HG03095 (cell line): ENCODE measurements around the gene DENND1C.

Experiments used
- ATAC-seq: cut with Tn5 transposase; IDR thresholded peaks from one replicate; pipeline ENCODE4 v1.9.1; 2021; ENCODE audit warnings: moderate library complexity; ENCODE audit not compliant: unreplicated experiment

DENND1C gene

DNA sequence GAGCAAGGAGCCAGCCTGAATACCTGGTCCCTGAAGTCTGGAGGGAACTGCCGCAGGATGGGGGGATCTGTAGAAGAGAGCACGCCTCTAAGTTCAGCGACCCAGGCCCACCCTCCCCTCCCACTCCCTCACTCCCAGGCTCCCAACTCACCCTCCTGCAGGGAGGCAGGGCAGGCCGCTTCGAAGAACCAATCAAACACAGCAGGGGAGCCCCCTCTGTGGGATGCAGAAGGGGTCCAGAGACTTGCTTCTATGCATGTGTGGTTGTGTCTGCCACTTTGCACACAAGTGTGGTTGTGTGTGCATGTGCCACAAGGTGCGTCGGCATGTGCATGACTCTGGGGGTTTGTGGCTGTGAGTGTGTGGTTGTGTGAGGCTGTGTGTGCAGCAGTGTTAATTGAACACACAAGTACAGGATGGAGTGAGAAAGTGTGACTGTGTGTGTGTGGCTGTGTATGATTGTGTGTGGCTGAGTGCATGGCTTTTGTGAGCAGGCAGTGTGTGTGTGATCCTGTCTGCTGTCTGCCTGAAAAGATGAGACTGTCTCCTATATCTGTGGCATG lies 1.7 kb downstream of the DENND1C start:
- ATAC-seq, result no peak

DNA sequence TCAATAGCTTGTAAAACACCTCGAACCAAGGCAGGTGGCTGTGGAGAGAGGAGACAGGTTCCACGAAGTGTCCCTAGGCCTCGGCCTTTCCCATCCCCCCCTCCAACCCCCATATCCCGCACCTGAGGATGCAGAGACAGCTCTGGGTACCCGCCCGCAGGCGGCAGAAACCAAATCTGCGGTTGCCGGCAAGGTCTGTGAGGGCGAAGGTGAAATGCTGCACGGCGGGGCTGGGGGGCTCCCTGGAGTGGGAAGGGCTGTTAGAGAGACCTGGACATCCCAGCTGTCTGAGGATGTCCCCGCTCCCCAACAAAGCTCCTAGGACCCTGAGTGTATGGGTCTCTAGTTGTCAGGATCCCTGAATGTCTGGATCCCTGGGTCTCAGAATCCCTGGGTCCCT lies 2.8 kb downstream of the DENND1C start:
- ATAC-seq, result no peak

DNA sequence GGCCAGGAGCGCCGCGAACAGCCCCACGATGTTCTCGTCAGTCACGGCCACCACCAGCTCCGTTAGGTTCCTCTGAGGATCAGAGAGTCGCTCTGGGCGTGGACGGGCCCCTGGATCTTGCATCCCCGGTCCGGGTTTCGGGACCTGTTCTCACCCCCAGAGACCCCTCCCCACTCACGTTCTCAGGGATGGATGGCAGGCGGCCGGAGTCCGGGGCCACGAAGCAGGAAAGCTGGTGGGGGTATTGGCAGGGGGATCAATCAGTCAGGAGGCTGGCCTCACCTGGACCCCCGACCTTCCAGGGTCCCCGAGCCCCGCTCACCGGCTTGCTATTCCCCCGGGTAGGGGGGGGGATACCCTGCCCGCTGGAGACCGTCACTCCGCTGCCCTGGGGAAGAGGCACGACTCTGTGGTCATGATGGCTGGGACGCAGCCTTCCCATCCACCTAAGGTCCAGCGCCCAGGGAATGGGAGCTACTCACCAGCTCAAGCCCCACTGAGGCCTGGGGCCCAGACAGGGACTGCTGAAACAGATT lies 4.6 kb downstream of the DENND1C start:
- no peak for ATAC-seq

DNA sequence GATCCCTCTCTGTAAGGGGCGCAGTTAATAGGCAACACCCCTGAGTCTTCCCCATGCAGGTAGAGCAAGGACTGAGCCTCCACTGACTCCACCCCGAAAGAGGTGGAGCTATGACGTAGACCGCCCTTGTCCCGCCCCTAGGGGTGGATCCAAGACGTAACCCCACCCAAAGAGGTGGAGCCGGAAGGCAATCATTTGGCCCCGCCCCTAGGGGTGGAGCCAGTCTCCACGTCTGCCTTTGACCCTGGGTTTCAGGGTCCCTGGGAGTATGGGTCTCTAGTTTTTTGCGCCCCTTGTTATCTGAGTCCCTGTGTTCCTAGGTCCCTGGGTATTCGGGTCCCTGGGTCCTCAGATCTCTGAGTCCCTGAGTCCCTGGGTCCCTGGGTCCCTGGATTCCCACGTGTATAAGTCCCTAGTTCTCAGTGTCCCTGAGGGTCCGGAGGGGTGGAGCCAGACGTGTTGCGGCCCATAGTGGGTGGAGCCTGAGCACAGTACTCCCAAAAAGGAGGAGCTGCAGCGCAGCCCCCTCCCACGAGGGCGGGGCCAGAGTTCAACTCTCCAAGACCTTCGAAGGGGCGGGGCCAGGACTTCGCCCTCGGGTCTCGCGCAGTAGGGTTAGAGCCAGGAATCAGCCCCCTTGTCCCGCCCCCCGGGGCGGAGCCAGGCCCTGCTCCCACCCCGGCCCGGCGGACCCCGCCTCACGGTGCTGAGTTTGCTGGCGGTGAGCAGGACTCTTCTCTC lies 5.3 kb downstream of the DENND1C start:
- ATAC-seq, result no peak

DNA sequence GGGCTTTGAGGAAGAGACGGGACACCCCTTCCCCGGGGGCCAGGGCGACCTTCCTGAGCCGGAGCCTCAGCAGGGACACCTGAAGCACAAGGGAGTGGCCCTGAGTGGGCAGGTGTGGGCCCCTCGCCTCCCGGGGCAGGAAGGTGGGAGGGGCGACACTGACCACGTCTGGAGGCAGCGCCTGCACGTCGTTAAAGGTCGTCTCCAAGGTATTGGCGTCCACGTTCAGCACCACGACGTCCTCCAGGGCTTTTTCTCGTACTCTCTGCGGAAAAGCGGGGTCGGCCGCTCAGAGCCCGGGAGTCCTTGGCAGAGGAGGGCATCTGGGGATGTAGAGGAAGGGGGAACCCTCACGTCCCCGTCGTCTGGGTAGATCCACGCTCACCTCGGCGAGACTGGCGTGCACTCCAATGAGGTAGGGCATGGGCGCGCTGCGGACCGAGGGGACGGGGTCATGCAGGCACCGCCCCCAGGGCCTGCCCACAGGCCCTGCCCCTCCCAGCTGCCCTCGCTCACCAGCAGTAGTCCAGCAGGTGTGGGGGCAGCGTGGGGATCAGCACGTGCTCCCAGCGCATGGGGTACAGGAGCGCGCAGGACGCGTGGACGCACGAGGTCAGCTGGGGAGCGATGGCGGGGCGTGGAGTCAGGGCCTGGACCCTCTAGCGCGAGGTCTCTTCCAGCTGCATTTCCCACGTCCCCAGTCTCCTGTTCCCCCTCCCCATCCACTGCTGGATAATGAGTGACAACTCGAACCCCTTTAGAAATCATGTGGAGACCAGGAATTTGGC lies 6.1 kb downstream of the DENND1C start:
- no peak for ATAC-seq

DNA sequence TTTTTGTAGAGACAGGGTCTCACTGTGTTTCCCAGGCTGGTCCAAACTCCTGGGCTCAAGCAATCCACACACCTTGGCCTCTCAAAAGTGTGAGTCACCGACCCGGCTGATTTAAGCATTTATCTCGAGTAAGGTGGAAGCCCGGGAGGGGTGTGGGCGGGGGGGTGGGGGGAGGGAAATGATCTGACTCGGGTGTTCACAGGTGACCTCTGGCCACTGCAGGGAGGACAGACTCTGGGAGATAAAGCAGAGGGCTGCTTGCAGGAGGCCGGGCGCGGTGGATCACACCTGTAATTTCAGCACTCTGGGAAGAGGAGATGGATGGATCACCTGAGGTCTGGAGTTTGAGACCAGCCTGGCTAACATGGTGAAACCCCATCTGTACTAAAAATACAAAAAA lies 7.9 kb downstream of the DENND1C start:
- no peak for ATAC-seq

DNA sequence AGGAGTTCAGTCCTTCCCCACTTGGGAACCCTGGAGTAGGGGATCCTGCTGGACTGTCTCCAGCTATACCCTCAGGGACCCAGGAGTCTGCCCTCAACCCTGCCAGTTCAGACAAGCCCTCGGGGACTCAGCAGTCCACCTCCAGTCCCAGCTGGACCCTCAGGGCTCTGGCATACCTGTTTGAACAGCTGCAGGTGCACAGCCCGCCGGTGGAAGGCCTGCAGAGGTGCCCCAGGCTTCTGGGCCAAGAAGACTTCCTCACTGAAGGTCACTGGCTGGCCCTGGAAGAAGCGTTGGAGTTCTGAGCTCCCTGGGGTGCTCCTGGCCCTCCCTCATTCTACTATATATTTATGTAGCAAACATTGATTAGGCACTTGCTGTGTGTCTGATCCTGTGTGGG lies 8.9 kb downstream of the DENND1C start:
- no peak for ATAC-seq

DNA sequence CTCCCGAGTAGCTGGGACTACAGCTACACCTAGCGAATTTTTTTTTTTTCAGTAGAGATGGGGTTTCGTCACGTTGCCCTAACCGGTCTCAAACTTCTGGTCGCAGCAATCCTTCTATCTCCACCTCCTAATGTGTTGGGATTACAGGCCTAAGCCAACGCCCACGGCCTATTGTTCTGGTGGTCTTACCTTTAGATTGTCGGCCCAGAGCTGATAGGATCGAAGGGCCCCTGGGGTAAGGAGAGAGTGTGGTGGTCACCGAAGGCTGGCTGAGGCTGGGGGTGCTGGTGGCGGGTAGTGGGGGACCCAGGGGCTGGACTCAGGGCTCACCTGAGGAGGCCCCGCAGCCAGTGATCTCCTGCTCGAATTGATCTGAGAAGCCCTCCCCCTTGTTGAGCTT lies 10.5 kb downstream of the DENND1C start:
- ATAC-seq, result no peak

DNA sequence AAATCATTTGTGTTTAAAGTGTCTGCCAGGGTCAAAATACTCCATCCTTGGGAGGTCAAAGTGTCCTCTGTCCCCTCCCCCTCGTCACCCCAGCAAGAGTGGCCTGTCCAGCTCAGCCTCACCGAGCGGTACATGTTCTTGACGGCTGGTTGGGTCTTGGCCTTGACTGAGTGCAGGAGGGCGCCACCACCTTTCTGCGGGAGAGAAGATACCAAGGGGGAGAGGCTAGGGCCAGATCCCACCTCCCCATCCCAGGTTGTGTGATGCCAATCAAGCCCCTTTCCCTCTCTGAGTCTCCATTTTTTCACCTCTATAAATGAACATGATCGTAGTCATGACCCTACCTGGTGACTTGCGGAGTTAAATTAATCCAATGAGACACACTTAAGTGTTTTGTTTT lies 11.4 kb downstream of the DENND1C start:
- no peak for ATAC-seq

DNA sequence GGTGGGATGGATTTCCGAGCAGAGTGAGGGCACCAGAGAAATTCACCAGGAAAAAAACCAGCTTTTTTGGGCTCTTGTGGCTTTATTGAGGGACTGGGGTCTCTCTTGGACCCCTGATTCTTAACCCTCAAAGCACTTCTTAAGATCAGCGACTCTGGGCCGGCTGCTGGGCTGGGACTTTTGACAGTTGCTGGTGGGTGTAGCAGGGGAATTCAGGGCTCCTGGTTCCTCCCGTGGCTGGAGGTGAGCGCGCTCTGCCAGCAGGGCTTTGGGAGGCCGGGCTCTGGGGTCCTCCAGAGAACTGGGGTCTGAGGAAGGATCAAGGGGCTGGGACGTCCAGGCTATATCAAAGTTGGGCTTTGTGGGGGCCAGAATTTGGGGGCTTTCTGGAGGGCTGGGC lies 14.2 kb downstream of the DENND1C start:
- ATAC-seq, result no peak

DNA sequence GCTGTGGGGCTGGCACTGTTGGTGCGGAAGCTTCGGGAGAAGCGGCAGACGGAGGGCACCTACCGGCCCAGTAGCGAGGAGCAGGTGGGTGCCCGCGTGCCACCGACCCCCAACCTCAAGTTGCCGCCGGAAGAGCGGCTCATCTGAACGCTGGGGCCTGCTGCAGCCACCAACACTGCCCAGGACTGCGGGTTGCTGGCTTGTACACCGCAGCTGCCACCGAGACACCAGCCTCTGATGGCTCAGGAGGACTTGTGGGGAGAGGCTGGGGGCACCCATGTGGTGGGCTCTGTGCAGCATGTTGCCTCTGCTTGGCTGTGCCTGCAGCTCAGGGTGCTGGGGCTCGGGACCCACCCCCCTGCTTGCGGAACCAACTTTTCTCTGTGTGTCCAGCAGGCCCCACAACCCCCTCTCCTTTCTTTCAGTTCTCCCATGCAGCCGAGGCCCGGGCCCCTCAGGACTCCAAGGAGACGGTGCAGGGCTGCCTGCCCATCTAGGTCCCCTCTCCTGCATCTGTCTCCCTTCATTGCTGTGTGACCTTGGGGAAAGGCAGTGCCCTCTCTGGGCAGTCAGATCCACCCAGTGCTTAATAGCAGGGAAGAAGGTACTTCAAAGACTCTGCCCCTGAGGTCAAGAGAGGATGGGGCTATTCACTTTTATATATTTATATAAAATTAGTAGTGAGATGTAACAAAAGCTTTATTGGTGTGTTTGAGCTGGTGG lies 14.9 kb downstream of the DENND1C start:
- ATAC-seq, result no peak

DNA sequence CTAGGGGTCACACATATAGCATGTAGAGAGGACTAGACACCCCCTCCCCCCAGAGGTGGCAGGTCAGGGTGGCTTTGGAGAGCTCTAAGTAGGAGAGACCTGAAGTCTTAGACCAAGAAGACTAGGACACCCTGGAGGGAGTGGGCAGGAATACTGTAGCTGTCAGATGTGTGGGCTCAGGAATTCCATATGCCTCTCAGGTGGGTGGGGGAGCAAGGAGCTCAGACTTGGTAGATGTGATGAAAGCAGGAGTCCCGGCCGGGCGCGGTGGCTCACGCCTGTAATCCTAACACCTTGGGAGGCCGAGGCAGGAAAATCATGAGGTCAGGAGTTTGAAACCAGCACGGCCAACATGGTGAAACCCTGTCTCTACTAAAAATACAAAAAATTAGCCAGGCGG lies 15.9 kb downstream of the DENND1C start:
- no peak for ATAC-seq

DNA sequence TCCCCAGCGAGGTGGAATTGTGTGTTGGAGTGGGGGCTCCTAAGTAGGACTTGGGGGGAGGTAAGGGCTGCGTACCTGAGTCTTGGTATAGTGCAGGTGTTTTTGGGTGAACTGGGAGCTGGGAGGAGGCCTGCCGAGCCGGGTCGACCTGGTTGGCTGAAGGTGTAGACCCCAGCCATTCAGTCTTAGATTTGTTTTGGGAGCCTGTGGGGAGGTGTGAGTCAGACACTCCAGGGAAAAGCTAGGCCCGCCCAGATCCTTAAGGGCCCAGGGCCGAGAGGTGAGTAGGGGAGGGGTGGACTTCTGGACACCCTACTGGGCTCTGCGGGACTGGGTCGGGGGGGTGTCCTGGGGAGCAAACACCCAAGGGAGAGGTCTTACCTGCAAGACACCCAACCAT lies 16.6 kb downstream of the DENND1C start:
- no peak for ATAC-seq

DNA sequence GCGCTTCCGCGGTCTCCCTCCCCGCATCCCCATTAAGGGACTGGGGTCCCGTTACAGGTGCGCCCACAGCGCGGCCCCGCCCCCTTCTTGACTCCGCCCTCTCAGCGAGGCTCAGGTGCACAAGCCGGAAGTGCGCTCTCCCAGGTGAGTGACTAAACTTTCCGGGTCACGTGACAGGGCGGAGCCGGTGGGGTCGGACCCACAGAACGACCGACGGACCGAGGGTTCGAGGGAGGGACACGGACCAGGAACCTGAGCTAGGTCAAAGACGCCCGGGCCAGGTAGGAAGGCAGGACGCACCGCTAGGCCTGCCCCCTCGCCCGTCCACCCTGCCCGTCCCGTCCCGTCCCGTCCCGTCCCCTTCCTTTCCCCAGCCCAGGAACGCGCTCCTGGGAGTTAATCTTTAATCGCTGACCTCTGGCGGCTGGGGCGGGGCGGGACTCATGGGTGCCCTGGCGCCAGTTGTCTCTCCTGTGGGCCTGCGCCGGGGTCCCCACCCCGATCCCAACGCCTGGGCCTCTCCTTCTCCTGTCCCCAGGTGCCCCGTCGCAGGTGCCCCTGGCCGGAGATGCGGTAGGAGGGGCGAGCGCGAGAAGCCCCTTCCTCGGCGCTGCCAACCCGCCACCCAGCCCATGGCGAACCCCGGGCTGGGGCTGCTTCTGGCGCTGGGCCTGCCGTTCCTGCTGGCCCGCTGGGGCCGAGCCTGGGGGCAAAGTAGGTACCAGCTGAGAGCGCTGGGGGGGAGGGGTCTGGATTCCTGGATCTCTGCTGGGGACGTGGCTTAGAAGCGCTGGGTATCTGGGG lies 17.3 kb downstream of the DENND1C start, which contains the start of gene CRB3:
TSS of gene CRB3 (plus strand) at position 202 of the 804 bp plus-strand sequence. CDS start at position 633, 431 bp downstream.
- no peak for ATAC-seq

DNA sequence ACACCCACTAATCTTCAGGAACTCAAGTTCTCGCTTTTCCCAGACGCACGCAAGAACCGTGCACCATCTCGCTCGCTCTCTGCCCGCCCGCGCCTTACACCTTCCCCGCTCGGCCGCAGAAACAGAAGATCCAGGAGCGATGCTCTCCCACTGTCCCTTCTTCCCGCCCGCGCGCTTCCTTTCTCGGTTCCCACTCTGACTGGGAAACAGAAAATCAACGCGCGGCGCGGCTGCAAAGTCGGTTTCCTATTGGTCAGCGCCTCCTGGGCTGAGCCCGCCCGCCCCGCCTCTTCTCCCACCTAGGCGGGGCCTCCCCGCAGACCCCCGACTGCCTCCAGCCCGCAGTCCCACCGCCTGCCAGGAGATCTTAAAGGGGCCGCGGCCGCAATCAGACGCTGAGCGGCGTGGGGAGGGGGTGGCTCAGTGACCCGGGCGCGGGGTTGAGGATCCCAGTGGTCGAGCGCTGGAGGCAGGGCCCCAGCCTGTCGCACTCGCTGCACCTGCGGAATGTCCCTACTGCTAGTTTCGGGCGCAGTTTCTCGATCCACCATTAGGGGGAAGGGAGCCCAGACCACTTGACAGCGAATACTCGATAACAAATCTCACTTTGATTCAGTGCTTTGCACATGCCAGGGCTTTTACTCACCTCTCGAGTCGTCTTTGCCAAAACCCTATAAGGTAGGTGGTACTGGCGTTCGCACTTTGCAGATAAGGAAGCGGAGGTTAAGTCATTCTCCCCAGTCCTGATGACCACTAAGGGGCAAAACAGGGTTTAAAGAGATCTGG lies 21.3 kb downstream of the DENND1C start:
- ATAC-seq, result peak; percentile 61

DNA sequence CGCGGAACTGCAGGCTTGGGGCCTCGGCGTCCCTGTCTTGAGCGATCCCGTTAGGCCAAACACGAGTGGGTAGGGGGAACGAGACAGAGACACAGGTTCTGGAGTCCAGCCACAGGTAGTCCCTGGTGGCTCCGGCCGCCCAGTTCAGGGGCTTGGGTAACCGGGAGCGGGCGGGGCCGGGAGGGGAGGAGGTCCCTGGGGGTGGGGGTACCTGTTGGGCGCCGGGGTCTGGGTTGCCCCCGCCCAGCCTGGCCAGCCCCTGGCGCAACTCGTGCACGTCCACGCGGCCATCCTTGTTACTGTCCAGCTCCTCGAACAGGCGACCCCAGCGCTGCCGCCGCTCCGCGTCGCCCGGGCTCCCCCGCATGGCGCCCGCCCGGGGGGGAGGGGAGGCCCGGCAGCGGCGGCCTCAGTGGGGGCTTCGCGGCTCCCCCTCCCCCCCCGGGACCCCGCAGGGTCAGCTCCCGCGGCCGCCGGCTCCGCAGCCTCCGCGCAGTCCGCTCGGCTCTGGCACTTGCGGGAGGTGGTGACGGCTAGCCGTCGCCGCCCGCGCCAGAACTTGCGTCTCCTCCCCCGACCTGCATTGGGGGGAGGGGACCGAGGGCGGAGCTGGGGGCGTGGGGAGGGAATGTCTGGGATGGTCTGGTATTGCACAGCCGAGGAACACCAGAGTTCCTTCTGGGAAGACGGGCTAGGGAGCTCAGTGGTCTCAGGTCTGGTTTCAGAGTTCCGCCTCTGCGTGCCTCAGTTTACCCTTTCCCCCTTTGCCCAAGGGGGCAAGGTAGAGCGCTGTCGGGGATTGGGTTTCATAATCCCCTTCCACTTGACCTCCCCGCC lies 22.1 kb downstream of the DENND1C start, which contains the start of gene SLC25A23:
TSS of gene SLC25A23 (minus strand) at position 531 of the 837 bp plus-strand sequence. CDS start at position 367, 164 bp downstream.
- no peak for ATAC-seq

DNA sequence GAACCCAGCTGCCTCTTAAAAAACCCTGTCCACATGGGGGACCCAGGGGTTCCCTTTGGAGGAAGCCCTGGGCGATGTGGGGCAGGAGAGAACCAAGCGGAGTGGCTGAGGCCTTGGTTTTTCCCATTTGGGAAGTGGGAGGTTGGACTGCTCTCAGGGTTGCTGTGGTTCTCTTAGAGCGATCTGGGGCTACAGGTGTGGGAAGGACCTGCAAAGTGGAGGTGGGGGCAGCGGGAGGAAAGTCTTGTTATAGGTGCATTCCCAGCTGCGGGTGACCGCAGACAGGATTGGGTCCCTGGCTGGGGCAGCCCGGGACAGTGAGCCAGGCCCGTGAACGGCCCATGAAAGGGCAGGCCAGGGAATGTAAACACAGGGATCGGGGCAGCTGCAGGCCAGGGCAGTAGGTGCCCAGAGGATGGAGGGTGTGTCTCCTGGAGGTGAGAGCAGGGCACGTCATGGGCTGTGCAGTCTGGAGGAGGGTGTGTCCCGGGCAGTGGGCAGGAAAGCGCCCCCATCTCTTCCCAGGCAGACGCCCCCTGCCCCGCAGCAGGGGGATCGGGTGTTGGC lies 22.8 kb downstream of the DENND1C start:
- no peak for ATAC-seq
